GM23248 (cell line): ENCODE data around the gene TRAPPC11.

ENCODE experiments used
- EZH2 ChIP-seq: fragments of 200-600 bp; sonication (generic); IDR thresholded peaks from 2 replicates; pipeline ENCODE4 v1.6.1; 2018; ENCODE audit warnings: antibody characterized with exemption, mild to moderate bottlenecking; ENCODE audit not compliant: insufficient read depth, poor library complexity, severe bottlenecking
- EZH2phosphoT487 ChIP-seq: fragments of 200-600 bp; sonication (generic); IDR thresholded peaks from 2 replicates; pipeline ENCODE4 v1.6.1; 2018; ENCODE audit warnings: antibody characterized with exemption, moderate library complexity, mild to moderate bottlenecking, low read depth; ENCODE audit not compliant: insufficient read depth

- TF ChIP-seq EZH2 (no peak), EZH2phosphoT487 (no peak)
Measured at GRCh38 chr4:183732296-183732695, 73.2 kb downstream of the TRAPPC11 start.
